Dedifferentiated amniotic fluid mesenchymal stem cell (primary cell): ENCODE data around the gene VEPH1.
A peak's percentile ranks its signal among the peaks of the same experiment; 100 is the strongest.

Experiments
- DNase-seq: peaks from one replicate; pipeline ENCODE4 v3.0.0-alpha.2; 2016; ENCODE audit errors: extremely low spot score

Gene VEPH1

DNA sequence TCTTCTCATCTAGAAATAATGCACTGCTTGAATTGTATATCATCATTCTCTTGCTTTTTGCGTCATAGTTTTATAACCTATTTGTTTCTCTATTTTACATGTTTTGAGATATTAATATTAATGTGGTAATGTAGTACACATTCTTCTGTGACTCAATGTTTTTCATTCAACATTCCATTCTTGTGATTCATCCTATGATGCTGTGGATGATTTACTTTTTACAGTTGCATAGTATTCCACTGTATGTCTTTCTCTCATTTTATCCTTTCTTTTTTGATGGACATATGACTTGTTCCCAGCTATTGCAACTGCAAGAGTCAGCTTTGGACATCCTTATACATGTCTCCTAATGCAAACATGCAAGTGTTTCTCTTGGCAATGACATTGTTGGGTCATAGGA, 20.6 kb upstream of the VEPH1 start:
- DNase-seq, result no peak

DNA sequence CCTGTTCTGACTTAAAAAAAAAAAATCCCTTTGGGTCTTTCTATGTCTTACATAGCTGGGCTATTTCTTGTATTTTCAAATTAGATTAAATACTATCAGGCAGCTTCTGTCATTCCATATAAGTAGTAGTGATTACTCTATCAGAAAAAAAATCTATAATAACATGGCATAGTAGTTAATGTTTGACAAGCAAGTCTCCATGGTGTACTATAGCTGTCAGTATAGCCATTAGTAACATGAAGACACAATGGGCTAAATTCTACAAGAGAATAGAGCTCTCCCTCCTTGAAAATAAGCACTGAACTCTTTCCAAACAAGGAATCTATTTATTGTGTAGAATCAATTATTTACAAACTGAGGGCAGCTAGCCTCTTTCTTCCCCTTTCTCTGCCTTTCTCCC, 19.4 kb upstream of the VEPH1 start:
- DNase-seq, result no peak

DNA sequence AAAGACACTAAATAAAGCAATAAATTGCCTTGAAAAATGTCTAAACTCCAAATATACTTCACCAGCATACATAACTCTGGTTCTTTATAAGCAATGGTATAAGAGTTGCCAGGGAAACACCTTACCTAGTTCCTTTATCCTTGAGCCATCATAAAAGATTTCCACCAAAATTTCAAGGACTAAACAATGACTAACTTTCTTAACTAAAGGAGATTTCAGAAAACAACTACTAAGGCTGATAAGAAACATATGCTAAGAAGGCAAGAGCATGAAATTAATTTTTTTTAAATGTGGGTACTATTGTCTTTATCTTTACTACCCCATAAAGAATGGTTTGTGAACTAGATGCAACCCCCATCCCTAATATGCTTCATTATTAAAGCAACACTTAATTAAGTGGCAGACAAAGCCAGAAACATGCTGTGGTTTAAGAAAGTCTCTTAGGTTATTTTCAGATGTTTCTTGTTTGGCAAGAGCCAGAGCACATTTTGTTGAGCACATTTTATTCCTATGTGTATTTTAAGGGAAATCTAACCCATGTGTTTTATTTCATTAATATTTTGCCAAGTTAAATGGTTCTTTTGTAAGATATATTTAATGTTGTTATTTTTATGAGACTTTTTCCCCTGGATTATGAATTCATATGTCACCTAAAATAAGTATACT, 17.4 kb upstream of the VEPH1 start:
- no peak for DNase-seq

DNA sequence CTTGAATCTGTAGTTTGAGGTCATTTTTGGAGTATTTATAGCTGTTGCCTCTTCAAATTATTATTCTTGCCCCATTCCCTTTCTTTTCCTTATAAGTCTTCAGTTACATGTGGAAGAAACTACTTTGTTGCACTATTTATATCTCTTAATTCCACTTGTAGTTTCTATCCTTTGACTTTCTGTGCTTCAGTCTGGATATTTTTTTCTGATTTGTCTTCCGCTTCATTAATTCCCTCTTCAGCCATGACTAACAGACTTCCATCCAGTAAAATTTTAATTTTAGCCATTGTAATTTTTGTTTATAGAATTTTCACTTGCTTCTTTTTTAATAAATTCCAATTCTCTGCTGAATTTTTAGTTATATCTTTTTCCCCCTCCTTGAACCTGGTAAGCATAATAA, 15.7 kb upstream of the VEPH1 start:
- DNase-seq, result no peak

DNA sequence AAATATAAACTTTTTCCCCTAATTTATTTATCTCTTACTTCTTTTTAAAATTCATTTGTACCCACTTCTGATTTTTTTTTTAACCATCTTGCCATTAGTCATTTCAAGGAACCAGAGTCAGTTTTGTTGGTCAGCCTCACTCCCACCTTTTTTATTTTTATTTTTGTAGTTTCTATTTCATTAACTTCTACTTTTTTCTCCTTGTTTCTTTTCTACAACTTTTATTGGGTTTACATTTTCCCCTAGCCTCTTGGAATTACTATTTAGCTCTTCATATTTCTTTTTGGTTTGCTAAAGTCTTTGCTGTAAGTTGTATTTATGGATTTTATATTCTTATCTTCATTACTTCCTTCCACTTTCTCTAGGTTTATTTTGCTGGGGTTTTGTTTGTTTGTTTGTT, 13.7 kb upstream of the VEPH1 start:
- no peak for DNase-seq

DNA sequence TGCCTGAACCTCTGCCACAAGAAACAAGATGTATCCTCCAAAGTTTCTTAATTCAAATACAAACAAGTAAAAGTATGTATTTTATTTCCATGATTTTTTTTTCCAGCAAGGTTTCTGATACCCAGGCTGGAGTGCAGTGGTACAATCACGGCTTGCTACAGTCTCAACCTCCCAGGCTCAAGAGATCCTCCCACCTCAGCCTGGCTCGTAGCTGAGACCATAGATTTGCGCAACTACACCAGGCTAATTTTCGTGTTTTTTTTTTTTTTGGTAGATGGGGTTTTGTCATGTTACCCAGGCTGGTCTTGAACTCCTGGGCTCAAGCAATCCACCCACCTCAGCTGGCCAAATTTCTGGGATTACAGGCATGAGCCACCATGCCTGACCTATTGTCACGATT, 12.2 kb upstream of the VEPH1 start:
- DNase-seq, result no peak

DNA sequence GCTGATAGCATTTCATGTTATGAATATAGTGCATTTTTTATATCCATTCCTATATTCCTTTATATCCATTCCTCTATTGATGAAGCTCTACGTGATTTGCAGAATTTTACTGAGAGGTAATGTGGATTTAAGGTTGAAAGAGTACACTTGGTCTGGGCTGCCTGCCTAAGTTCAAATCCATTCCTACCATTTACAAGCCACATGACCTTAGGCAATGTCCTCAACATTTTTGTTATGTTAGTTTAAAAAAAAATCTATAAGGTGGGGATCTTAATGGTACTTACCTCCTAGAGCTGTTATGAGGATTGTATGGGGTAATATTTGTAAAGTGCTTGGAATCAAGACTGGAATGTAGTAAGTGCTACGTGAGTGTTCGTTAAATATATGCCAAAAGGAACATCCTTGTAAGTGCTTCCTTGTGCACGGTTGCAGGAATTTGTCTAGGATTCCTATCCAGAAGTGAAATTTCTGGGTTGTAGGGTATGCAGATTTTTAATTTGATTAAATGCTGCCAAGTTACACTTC, 11.2 kb upstream of the VEPH1 start:
- no peak for DNase-seq

DNA sequence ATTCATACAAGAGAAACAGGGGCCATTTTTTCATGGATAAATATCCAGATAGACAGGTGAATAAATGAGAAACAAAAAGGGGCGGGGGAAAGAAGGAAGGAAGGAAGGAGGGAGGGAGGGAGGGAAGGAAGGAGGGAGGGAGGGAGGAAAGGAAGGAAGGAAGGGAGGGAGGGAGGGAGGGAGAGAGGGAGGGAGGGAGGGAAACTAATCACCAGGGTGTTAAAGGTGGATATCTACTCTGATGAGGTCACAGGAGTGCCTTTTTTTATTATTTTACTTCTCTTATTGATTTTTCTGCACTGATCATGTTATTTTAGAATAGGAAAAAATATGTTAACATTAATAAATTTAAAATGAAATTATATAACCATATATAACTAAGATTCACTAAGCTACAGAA, 10.4 kb upstream of the VEPH1 start:
- no peak for DNase-seq

DNA sequence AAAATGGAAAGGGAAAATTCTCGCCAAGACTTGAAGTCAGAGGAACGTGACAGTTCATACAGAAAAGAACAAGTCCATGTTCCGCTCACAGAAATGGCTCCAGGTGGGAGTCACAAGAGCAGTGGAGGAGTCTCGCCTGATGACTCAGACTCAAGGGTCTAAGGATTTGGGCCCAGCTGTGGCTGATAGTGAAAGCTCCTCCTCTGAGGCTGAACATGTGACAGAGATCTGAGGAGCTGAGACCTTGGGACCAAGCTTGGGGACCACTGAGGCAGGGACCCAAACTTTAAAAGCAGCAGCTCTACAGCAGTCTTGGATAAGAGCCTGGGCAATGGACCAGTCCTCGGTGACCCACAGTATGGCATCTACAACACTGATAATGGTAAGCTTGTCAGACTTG, 9.3 kb upstream of the VEPH1 start:
- no peak for DNase-seq

DNA sequence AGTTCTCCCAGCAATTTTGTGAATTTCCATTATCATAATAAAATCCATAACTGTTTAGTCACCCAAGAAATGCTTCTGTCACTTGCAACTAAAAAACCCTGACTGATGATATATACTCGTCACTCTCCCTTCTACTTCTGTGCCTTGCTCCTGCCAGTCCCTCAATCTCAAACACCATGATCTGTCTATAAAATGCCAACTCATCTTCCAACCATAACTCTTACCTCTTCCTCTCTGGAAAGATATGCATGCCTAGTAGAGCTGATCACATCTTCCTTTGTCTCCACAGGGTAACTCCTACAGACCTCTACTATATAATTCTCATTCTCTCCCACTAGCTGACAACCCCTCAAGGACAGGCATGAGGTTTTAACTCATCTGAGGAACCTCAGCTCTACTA, 5.2 kb upstream of the VEPH1 start:
- no peak for DNase-seq

DNA sequence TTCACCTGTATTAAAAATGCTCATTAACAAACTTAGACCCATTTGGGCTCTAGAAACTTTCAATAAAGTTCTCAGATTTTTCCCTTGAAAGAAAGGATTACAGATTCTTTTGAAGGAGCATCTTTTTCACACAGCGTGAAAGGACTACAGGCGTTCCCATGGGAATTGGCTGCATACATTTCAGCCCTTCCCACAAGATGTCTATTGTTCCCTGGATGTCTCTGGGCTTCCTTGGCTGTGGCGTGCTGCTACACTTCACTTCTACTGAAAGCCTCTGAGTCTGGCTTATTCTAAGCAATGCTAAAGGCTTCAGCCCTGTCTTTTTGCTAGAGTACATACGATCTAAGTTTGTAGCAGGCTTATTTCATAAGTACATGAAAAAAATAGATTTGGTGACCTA, 1.4 kb downstream of the VEPH1 start:
- DNase-seq, result no peak

DNA sequence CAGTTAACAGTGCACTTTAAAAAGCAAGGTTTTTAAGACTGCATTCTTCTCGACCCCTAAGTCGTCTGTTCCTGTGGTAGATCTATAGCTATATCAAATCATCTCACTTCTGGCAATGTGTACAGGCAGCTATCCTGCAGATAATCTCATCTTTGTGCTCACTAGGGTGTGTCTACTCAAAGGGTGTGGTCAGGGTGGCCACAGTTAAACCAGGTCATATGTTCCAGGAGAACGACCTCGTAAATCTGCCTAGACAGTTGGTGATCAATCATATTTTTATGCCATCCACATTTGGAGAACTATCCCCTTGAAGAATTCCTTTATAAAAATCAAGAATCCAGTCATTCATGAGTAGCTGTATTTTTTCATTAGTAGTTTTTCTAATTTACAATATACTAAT, 3.0 kb downstream of the VEPH1 start:
- no peak for DNase-seq

DNA sequence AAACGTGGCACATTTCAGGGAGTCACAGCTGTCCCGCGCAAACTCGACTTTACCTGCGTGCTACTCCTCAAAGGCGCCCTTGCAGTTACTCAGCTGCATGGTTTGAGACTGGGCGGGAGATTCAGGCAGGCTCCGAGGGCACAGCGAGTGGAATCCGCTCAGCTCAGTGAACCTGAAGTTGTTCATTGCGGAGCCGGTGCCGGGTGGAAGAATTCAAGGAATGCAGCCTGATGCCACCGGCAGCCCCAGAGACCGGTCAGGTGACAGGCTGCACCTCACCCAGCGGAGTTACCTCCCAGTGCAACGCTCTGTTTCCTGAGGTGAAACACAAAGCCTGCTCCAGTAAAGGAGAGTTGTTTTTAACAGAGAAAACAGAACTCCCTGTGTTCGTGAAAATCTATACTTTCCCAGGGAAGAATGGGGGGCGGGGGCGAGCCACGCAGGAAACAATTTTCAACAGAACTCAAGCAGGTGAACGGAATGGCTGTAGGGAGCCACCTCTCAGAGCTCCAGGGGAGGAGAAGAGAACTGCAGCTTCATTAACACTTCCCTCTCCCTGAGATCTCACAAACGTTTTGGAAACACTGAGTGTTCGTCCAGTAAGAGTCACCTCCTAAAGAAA, 3.8 kb downstream of the VEPH1 start:
- no peak for DNase-seq

DNA sequence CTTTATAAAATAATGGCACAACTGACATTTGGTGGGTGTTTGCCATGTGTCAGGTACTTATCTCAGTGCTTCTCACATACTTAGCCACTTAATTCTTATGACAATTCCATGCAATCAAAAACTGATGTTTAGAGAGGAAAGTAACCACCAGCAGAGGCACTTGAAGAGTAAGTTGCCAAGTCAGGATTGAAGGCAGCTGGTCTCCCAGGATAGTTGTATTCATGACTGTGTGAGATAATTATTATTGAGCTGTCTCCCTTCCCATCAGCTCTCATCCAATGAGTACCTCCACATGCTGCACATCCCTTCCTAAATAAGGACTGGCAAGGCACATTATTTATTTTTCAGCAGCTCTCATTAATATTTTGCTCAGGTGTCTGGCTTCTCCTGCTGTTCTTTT, 4.8 kb downstream of the VEPH1 start:
- no peak for DNase-seq

DNA sequence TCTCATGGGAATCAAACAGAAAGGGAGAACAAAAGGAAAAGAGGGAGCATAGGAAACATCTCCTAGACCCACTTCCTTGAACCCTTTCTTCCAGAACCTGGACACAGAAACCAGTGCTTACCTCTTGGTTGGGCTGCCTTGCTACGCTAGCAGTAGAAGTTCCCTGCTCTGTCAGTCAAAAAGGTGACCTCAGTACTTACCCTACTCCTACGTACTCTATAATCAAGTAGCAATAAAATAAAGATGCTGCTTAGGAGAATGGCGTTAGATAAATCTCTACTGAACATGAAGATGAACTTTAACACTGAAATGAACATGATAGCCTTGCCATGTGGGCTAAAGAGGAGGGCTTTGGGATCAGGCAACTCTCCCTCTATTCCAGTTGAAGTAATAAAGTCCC, 7.4 kb downstream of the VEPH1 start:
- DNase-seq, result no peak

DNA sequence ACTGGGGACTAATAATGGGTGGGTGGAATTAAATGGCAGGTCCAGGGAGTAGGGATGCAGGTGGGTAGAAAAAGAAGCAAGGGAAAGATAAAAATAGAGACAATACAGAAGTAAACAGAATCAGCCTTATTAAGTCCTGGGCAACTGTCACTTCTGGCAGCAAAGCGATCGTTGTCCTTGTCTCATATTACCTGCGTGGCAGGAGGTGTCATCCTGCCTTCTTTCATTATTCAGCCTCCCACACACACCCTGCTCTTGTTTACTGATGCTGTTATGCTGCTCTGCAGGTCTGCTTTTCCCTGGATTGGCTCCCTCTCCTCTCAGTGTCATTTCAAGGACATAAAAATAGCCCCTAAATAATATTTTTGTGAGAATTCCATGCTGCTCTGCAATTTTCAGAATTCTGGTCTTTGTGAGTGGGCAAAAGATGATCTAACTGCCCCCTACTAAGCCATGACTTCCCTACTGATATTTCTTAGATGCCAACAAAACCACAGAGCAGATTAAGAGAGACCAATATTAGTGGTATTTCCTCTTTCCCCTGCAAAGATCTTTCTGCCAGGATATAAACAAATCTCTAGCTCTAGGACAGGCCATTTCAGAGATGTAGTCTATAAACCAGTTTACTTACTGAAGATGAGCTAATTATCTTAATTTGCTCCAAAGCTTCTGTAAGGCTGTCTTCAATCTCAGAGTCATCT, 8.5 kb downstream of the VEPH1 start:
- no peak for DNase-seq

DNA sequence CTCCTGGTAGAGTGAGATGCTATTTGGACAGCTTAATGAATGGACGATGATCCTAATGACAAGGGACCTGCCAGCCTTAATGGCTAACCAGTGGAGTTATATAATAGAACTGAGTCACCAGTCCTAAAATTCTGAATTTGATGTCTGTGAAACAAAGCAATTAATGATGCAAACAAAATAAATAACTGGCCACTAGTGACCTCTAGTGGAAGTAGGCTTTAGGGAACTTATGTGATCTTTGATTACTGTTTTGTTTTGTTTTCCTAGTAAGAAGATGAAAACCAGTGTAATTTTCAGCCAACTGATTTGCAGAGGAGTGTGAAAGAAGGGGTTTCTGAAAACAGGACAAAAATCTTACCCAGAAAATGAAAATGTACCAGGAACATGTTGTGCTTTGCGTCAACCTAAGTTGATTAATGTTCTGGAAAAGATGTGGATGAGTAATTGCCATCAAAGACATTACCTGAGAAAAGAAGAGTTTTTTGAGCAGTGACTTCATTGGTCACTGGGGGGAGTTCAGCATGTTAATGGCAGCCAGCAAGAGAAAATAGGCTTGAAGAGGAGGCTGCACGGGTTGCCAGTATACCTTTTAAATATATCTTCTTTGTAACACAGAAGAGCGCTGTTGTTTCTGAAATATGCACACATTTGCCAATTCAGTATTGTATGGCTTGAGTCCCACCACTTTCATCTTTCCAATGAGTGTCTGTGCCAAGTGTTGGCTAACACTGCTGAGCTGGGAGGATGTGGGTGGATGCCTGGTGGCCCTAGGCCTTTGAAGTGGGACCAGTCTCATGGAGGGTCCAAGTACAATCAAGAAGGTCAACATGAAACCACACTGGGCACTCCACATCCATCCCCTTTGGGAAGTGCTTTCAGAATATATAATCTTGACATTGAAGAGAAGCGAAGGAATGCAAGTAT, 9.3 kb downstream of the VEPH1 start:
- peak; percentile 87 for DNase-seq

DNA sequence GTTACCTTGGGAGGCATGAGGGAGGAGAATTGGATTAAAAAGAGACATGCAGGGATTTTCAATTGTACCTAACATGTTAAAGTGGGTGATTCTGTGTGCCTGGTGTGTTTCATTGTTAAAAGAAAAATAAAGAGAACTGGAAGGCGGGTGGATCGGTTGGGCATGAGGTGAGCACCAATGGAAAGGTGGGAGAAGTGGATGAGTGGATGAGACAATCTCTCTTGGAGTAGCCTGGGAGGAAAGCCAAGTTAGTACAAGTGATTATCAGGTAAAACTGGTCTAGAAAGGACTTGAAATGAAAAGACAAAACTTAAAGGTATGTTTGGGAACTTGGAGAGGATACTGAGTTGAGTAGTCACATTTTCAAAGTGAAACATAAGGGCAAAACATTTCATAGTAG, 12.1 kb downstream of the VEPH1 start:
- DNase-seq, result no peak

DNA sequence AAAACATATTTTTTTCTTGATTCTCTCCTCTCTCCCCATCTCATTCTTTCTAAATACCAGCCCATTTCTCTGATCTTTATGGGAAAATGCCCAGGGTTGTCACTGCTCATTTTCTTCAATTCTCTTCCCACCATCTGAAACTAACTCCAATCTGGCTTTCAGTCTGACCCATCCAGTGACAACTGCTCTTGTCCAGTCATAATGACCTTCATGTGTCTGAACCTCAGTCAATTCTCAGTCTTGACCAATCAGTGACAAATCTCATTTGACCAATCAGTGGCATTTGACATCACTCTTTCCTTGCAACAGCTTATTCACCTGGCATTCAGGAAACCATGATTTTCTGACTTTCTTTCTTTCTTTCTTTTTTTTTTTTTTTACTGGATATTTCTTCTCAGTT, 15.1 kb downstream of the VEPH1 start:
- DNase-seq, result no peak

DNA sequence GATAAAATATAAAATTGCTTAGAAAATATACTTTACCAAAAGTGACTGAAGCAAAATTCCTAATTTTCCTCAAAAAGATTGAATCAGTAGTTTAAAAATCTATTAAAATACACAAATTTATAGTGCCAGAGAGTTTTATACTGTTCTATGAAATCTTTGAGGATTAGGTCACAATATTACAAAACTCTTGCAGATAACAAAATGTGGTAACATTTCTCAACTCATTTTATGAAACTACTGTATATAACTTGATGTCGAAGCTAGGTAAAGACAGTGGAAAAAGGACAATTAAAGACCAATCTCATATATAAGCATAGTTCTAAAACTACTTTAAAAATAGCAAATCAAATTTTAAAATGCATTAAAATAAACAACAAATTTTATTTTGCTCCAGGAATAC, 15.9 kb downstream of the VEPH1 start:
- peak; percentile 44 for DNase-seq

DNA sequence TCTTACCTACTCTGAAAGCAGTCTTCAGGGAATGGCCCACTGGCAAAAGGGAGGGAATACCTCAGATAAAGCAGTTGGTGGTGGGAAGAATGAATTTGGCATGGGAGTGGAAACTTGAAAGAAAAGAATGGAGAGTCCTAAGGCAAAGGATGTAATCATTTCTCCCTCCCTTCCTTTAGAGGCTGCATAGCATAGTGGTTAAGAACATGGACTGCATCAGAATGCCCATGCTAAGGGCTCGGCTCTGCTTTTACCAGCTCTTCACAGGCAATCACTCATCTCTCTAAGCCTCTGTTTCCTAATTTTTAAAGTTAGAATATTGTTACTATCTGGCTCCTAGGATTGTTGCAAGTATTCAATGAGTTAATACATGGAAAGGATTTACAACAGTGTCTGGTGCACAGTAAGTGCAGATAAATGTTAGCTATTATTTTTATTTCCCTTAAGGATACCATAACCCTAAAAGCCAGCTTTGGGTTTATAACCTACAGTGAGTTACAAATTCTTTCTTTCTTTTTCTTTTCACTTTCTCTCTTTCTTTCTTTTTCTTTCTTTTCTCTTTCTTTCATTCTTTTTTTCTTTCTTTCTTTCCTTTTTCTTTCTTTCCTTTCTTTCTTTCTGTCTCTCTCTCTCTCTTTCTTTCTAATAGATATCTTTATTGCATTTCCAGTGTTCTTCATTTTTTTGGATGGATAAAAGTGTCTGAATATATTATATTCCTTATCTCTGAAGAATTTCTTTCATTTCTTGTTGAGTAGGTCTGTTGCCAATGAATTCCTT, 23.6 kb downstream of the VEPH1 start:
- no peak for DNase-seq
